Measurements from ENCODE around the gene AMELX. TPM values are rescaled to one million over a fixed set of nuclear protein-coding genes. Genes with fewer than 3 reads are reported as not detected.

AMELX gene
- polyA plus RNA-seq, 2 of the 4 experiments (the other 2 are of a cell fraction), result not detected

- DNase-seq (ENCODE audit: low read depth in 1 of 2, low spot score in 1 of 2), result no peak
- no peaks in the 10 kb centered on the region for H3K4me1 ChIP-seq
- ChIA-PET POLR2A (no interaction called here), CTCF (interaction anchor here (1.2 kb wide), 1 partner anchor 24 kb away, joined by 3 read pairs; no protein-coding TSS in a partner anchor)
- H3K9me3 ChIP-seq, result no peaks in the 10 kb centered on the region
- H3K27ac ChIP-seq, result no peak overlapping the region
- no peak for TF ChIP-seq TFCP2L1 (CRISPR knock-in tag; IDR thresholded peaks at IDR 0.05)
- TF ChIP-seq REST (IDR thresholded peaks at IDR 0.05), result no peak
- no peak for TF ChIP-seq ZNF302 (CRISPR knock-in tag; IDR thresholded peaks at IDR 0.05)
- no peak for TF ChIP-seq CBX8 (IDR thresholded peaks at IDR 0.05)
- no peak for TF ChIP-seq TP53 (CRISPR knock-in tag; IDR thresholded peaks at IDR 0.05)
- TF ChIP-seq FOSL2 (IDR thresholded peaks at IDR 0.05), result no peak
- TF ChIP-seq FOSL2 (CRISPR knock-in tag; IDR thresholded peaks at IDR 0.05), result no peak
- TF ChIP-seq RFX5 (IDR thresholded peaks at IDR 0.05), result no peak
- TF ChIP-seq MAZ (IDR thresholded peaks at IDR 0.05; ENCODE audit: borderline replicate concordance, low read depth, low read length), result no peak
- no peak for TF ChIP-seq POLR2AphosphoS2 (conservative IDR thresholded peaks at IDR 0.05; ENCODE audit: low read length)
- TF ChIP-seq NFE2L2 (conservative IDR thresholded peaks at IDR 0.05; ENCODE audit: low read length), result no peak
- TF ChIP-seq USF2 (IDR thresholded peaks at IDR 0.05), result no peak
- no peak for TF ChIP-seq CEBPB (IDR thresholded peaks at IDR 0.05)
- no peak for TF ChIP-seq SMC3 (IDR thresholded peaks at IDR 0.05)
- no peak for TF ChIP-seq HOXB5 (CRISPR knock-in tag; IDR thresholded peaks at IDR 0.05)
- no peak for TF ChIP-seq HEYL (CRISPR knock-in tag; IDR thresholded peaks at IDR 0.05)
- TF ChIP-seq RCOR1 (IDR thresholded peaks at IDR 0.05; ENCODE audit: low read depth, low read length), result no peak
- TF ChIP-seq CTCF (IDR thresholded peaks at IDR 0.05), result no peak
- no peak for TF ChIP-seq ESRRA (IDR thresholded peaks at IDR 0.05; ENCODE audit: borderline replicate concordance, low read length)
- peak; percentile 7 for FAIRE-seq
- no peak overlapping the region for H3K4me2 ChIP-seq
- no peak for ATAC-seq
- H3K4me3 ChIP-seq, result no peak overlapping the region
- WGBS (ENCODE audit: missing lambda C conversion rate), result 12% methylated on average over 5 of the region's 5 CpGs
Measured at GRCh38 chrX:11296051-11296450, 2.8 kb downstream of the AMELX start.

GRCh38 chrX:11298600-11298999 lies 5.4 kb downstream of the AMELX start:
- WGBS (ENCODE audit: missing lambda C conversion rate), result 7% methylated on average over 9 of the region's 9 CpGs
- ChIA-PET POLR2A (no interaction called here), CTCF (no interaction called here)
- Histone ChIP-seq H3K4me2 (no peak overlapping the region), H3K27ac (no peak overlapping the region), H3K4me1 (no peaks in the 10 kb centered on the region), H3K4me3 (no peak overlapping the region), H3K9me3 (no peaks in the 10 kb centered on the region)
- FAIRE-seq (no peak), ATAC-seq (no peak), DNase-seq (ENCODE audit: low read depth in 1 of 2, low spot score in 1 of 2) (no peak)
- no peak for TF ChIP-seq TP53 (CRISPR knock-in tag; IDR thresholded peaks at IDR 0.05)

- Histone ChIP-seq H3K4me2 (no peak overlapping the region), H3K4me1 (no peaks in the 10 kb centered on the region), H3K4me3 (no peak overlapping the region), H3K27ac (no peak overlapping the region), H3K9me3 (no peaks in the 10 kb centered on the region)
- ChIA-PET CTCF (no interaction called here), POLR2A (no interaction called here)
- FAIRE-seq, result no peak
- no peak for DNase-seq (ENCODE audit: low read depth in 1 of 2, low spot score in 1 of 2)
- ATAC-seq, result no peak
- 50% methylated on average over 3 of the region's 6 CpGs for WGBS (ENCODE audit: missing lambda C conversion rate)
- TF ChIP-seq BCL3 (IDR thresholded peaks at IDR 0.05) (no peak), HEYL (CRISPR knock-in tag; IDR thresholded peaks at IDR 0.05) (no peak), KDM1A (IDR thresholded peaks at IDR 0.05; ENCODE audit: low read depth) (no peak), HOXA7 (CRISPR knock-in tag; IDR thresholded peaks at IDR 0.05) (no peak), EP300 (IDR thresholded peaks at IDR 0.05) (no peak), BHLHE40 (IDR thresholded peaks at IDR 0.05; ENCODE audit: low read depth, low read length) (no peak), NR3C1 (IDR thresholded peaks at IDR 0.05) (no peak), HMGXB4 (CRISPR knock-in tag; IDR thresholded peaks at IDR 0.05; ENCODE audit: borderline replicate concordance) (no peak), CHD4 (IDR thresholded peaks at IDR 0.05; ENCODE audit: borderline replicate concordance) (no peak), RCOR1 (IDR thresholded peaks at IDR 0.05; ENCODE audit: low read depth, low read length) (no peak)
Measured at GRCh38 chrX:11304829-11305228, 11.6 kb downstream of the AMELX start.

Data from A549 (cell line).